B cell (primary cell): ENCODE data around the gene SPACA7. TPM values are rescaled to one million over a fixed set of nuclear protein-coding genes. Genes with fewer than 3 reads are reported as not detected.

Experiments
- ATAC-seq: fragments of 200-7000 bp; cut with Tn5 transposase; one replicate; pipeline ENCODE4 v1.10.0; 2021; ENCODE audit warnings: low read depth, mild to moderate bottlenecking, moderate number of reproducible peaks, moderate library complexity
- CTCF ChIA-PET: fragments of 350-600 bp; sonication (Branson Sonifier 250); formaldehyde crosslinking; loops from one replicate; lab custom pipeline; 2021; ENCODE audit warnings: antibody characterized with exemption, inconsistent platforms; lab: Charles Lee
- POLR2A ChIA-PET: fragments of 350-600 bp; sonication (Branson Sonifier 250); formaldehyde crosslinking; loops from one replicate; lab custom pipeline; 2021; ENCODE audit warnings: antibody characterized with exemption; lab: Charles Lee
- DNase-seq: peaks from one replicate; pipeline ENCODE4 v3.0.0; 2013
- H2AFZ ChIP-seq: 2 replicates; pipeline ENCODE4 v1.6.1; 2012; ENCODE audit warnings: mild to moderate bottlenecking, low read depth, low read length; ENCODE audit not compliant: insufficient read depth, poor library complexity, severe bottlenecking
- H3K27ac ChIP-seq, 2 donors: 1 replicate in 1 of 2; 2 replicates in 1 of 2; pipeline ENCODE4 v1.5.1; 2012 to 2013; ENCODE audit warnings: low read length in 2 of 2, mild to moderate bottlenecking in 2 of 2, moderate library complexity in 1 of 2
- H3K27me3 ChIP-seq, 4 experiments: fragments of 200-600 bp in 1 of 4; sonication (generic) in 1 of 4; replicated peaks in 1 of 4; 1 replicate in 2 of 4; 2 replicates in 2 of 4; pipeline versions ENCODE4 v1.6.1 to v1.7.0; 2013 to 2016; ENCODE audit warnings: low read length in 3 of 4, mild to moderate bottlenecking in 2 of 4, mixed read lengths in 1 of 4, moderate library complexity in 1 of 4; ENCODE audit not compliant: insufficient read depth in 4 of 4, control insufficient read depth in 3 of 4; ENCODE audit errors: control extremely low read depth in 1 of 4
- H3K36me3 ChIP-seq, 2 experiments: replicated peaks in 1 of 2; 1 replicate in 1 of 2; 2 replicates in 1 of 2; pipeline versions ENCODE4 v1.6.1 to v1.7.1; 2013; ENCODE audit warnings: low read length in 1 of 2; ENCODE audit not compliant: insufficient read depth in 2 of 2, control insufficient read depth in 1 of 2; ENCODE audit errors: control extremely low read depth in 1 of 2, extremely low read depth in 1 of 2
- H3K4me1 ChIP-seq, 2 donors: fragments of 200-600 bp in 1 of 2; sonication (generic) in 1 of 2; 1 replicate in 1 of 2; 2 replicates in 1 of 2; pipeline versions ENCODE4 v1.5.1 to v1.6.1; 2013 to 2017; ENCODE audit warnings: low read length in 2 of 2; ENCODE audit not compliant: control insufficient read depth in 2 of 2, insufficient read depth in 2 of 2
- H3K4me2 ChIP-seq: replicated peaks from 2 replicates; pipeline ENCODE3; 2012; ENCODE audit warnings: mild to moderate bottlenecking, low read depth, low read length; ENCODE audit not compliant: poor library complexity, severe bottlenecking
- H3K4me3 ChIP-seq, 5 experiments: fragments of 200-600 bp in 1 of 5; sonication (generic) in 1 of 5; 1 replicate in 3 of 5; 2 replicates in 2 of 5; pipeline versions ENCODE4 v1.5.1 to v1.7.0; 2011 to 2016; ENCODE audit warnings: low read length in 4 of 5, mild to moderate bottlenecking in 4 of 5, low read depth in 2 of 5, control low read depth in 1 of 5, moderate library complexity in 1 of 5; ENCODE audit not compliant: insufficient read depth in 1 of 5; ENCODE audit errors: control extremely low read depth in 1 of 5, extremely low read depth in 1 of 5
- H3K79me2 ChIP-seq: fragments of 200-600 bp; sonication (generic); one replicate; pipeline ENCODE4 v1.6.0; 2016; ENCODE audit warnings: low read length; ENCODE audit not compliant: control insufficient read depth, insufficient read depth
- H3K9ac ChIP-seq: fragments of 200-600 bp; sonication (generic); 2 replicates; pipeline ENCODE4 v1.6.1; 2017; ENCODE audit warnings: mild to moderate bottlenecking, low read length, moderate library complexity
- H3K9me3 ChIP-seq, 3 donors: one replicate each; pipeline versions ENCODE4 v1.6.1 to v1.7.1; 2013; ENCODE audit warnings: low read length in 2 of 3; ENCODE audit not compliant: control insufficient read depth in 2 of 3, insufficient read depth in 1 of 3; ENCODE audit errors: control extremely low read depth in 1 of 3
- H4K20me1 ChIP-seq: 2 replicates; pipeline ENCODE4 v1.6.0; 2012; ENCODE audit warnings: mild to moderate bottlenecking, low read length; ENCODE audit not compliant: insufficient read depth, control insufficient read depth, poor library complexity, severe bottlenecking
- H3K27ac Mint-ChIP-seq: one replicate; pipeline ENCODE4 v1.8.0; 2021; ENCODE audit warnings: mixed read lengths
- H3K27me3 Mint-ChIP-seq: one replicate; pipeline ENCODE4 v1.8.0; 2021; ENCODE audit warnings: mixed read lengths
- H3K4me1 Mint-ChIP-seq: one replicate; pipeline ENCODE4 v1.8.0; 2021; ENCODE audit warnings: mixed read lengths
- H3K4me3 Mint-ChIP-seq: one replicate; pipeline ENCODE4 v1.8.0; 2021; ENCODE audit warnings: mixed read lengths
- H3K9me3 Mint-ChIP-seq: one replicate; pipeline ENCODE4 v1.8.0; 2022; ENCODE audit warnings: mixed read lengths; ENCODE audit not compliant: insufficient read depth
- CTCF ChIP-seq: fragments of 200-600 bp; IDR thresholded peaks from one replicate; pipeline ENCODE4 v1.8.0; 2022; ENCODE audit warnings: antibody characterized with exemption, mild to moderate bottlenecking
- EZH2 ChIP-seq: IDR thresholded peaks from 2 replicates; pipeline ENCODE4 v1.6.1; 2012; ENCODE audit warnings: borderline replicate concordance, low read depth, mild to moderate bottlenecking, moderate library complexity, low read length; ENCODE audit not compliant: insufficient read depth, poor library complexity, severe bottlenecking
- WGBS: methylation state at CpG from one replicate; pipeline ENCODE4 v1.1.5; 2013; ENCODE audit warnings: missing lambda C conversion rate; ENCODE audit not compliant: insufficient coverage; 5-methylcytosine and 5-hydroxymethylcytosine counted together
- intact Hi-C: fragments of 100-400 bp; cut with micrococcal nuclease; formaldehyde crosslinking; loops from one replicate; pipeline ENCODE4 v1.10.0; 2022
- polyA plus RNA-seq: library from polyadenylated mRNA; depleted of rRNA; stranded (reverse); fragments of >200 nt; gene quantifications from 2 replicates; pipeline ENCODE4 v1.2.3, GENCODE V29; 2012
- total RNA-seq, 2 donors: library from RNA; stranded (reverse); fragments of 120-200 nt in 1 of 2; gene quantifications; 1 replicate in 1 of 2; 2 replicates in 1 of 2; pipeline versions ENCODE4 v1.2.3 to v1.2.4, GENCODE V29; 2013 to 2022

Gene SPACA7
- total and polyA plus RNA-seq, 2 donors (not counting 1 experiment from before 2014, with no cell fraction given), result not detected

- CTCF ChIA-PET, result no interaction called here
- no peaks in the 10 kb centered on the region for H3K36me3 ChIP-seq
- no peak overlapping the region for H2AFZ ChIP-seq
- 75% methylated on average over 23 of the region's 31 CpGs for WGBS
- no peak overlapping the region for H3K9ac ChIP-seq
- no peaks in the 10 kb centered on the region for H4K20me1 ChIP-seq
- Mint-ChIP-seq H3K27ac (no peak overlapping the region), H3K4me1 (no peaks in the 10 kb centered on the region), H3K4me3 (no peak overlapping the region), H3K9me3 (no peaks in the 10 kb centered on the region), H3K27me3 (peaks cover 17% of the 10 kb centered on the region)
- H3K27me3 ChIP-seq, result peaks cover 0 to 8% (median 0%) of the 10 kb centered on the region in 4 experiments
- POLR2A ChIA-PET, result no interaction called here
- DNase-seq, result no peak
- no peak for ATAC-seq
- H3K4me2 ChIP-seq, result no peak overlapping the region
- no peak overlapping the region for H3K27ac ChIP-seq
- intact Hi-C loops, result no loop called here
- H3K4me3 ChIP-seq, result no peak overlapping the region
- H3K79me2 ChIP-seq, result no peaks in the 10 kb centered on the region
- no peaks in the 10 kb centered on the region for H3K4me1 ChIP-seq
- TF ChIP-seq EZH2 (no peak), CTCF (no peak)
- peaks cover 0 to 8% (median 0%) of the 10 kb centered on the region in 3 donors for H3K9me3 ChIP-seq
Observed at GRCh38 chr13:112445411-112446271, 69.5 kb downstream of the SPACA7 start.

- 76% methylated on average over 12 of the region's 12 CpGs for WGBS
- ATAC-seq (no peak), DNase-seq (no peak)
- H3K27ac Mint-ChIP-seq, result no peak overlapping the region
- H3K27me3 Mint-ChIP-seq, result peaks cover 17% of the 10 kb centered on the region
- Histone ChIP-seq H3K4me2 (no peak overlapping the region), H3K27ac (no peak overlapping the region), H3K4me3 (no peak overlapping the region), H4K20me1 (no peaks in the 10 kb centered on the region), H3K9me3 (peaks cover 0 to 6% (median 0%) of the 10 kb centered on the region in 3 donors), H2AFZ (no peak overlapping the region), H3K9ac (no peak overlapping the region), H3K79me2 (no peaks in the 10 kb centered on the region), H3K36me3 (no peaks in the 10 kb centered on the region), H3K27me3 (peaks cover 0 to 8% (median 0%) of the 10 kb centered on the region in 4 experiments), H3K4me1 (no peaks in the 10 kb centered on the region)
- TF ChIP-seq EZH2, result no peak
- TF ChIP-seq CTCF, result no peak
- H3K4me3 Mint-ChIP-seq, result no peak overlapping the region
- ChIA-PET POLR2A (no interaction called here), CTCF (no interaction called here)
- intact Hi-C loops, result no loop called here
- no peaks in the 10 kb centered on the region for H3K4me1 Mint-ChIP-seq
- H3K9me3 Mint-ChIP-seq, result no peaks in the 10 kb centered on the region
Observed at GRCh38 chr13:112446347-112446861, 70.2 kb downstream of the SPACA7 start.
